ENCODE results near the gene RBPMS2.
A peak's percentile ranks its signal among the peaks of the same experiment; 100 is the strongest.

RBPMS2 gene

DNA sequence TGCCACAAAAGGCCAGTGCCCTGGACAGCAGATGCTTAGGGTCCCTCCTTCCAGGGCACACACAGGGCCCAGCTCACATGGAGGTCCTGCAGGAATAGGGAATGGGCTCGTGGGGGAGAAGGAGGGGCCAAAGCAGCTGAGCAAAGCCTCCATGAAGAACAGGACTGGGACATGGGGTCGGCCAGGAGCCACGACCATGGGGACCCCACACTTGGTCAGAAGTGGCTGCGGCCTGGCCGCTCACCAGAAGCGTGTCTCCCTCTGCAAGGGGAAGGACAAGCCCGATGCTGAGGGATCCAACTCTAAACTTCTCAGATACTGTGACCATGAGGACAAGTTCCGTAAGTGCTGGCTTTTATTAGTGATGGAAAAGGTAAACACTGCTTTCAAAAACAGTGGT, 15.3 kb downstream of the RBPMS2 start:
- Histone ChIP-seq H3K79me1 (ENCODE audit: low read depth, low read length) (peaks cover 7% of the 10 kb centered on the region), H3K27ac (replicated peaks; ENCODE audit: low read length) (no peak overlapping the region), H2BK120ac (ENCODE audit: low read depth, low read length) (no peak overlapping the region), H3K14ac (ENCODE audit: low read length) (no peak overlapping the region), H4K91ac (ENCODE audit: low read depth, low read length, poor library complexity) (no peak overlapping the region), H3K9ac (ENCODE audit: low read depth, low read length, poor library complexity) (no peak overlapping the region), H3K4me3 (ENCODE audit: low read length in 2 of 2) (no peak overlapping the region), H2BK12ac (ENCODE audit: low read length) (no peak overlapping the region), H3K27me3 (ENCODE audit: control insufficient read depth in 3 of 3, insufficient read depth in 3 of 3, low read depth in 1 of 3, low read length in 3 of 3) (no peaks in the 10 kb centered on the region), H2BK5ac (ENCODE audit: low read length) (no peak overlapping the region), H2BK15ac (ENCODE audit: low read length) (no peak overlapping the region), H4K8ac (ENCODE audit: low read depth, low read length) (no peak overlapping the region), H3K4ac (ENCODE audit: low read length) (no peak overlapping the region), H3K9me3 (replicated peaks in 1 of 2; ENCODE audit: control insufficient read depth in 2 of 2, insufficient read depth in 1 of 2, low read depth in 1 of 2, low read length in 2 of 2) (no peaks in the 10 kb centered on the region), H2AK5ac (ENCODE audit: low read depth, low read length) (no peak overlapping the region), H3K4me2 (ENCODE audit: insufficient read depth, low read length, poor library complexity, severe bottlenecking) (no peak overlapping the region), H3K18ac (ENCODE audit: low read length) (no peak overlapping the region), H2AFZ (ENCODE audit: low read length) (no peak overlapping the region), H3K36me3 (replicated peaks in 1 of 2; ENCODE audit: control insufficient read depth in 2 of 2, insufficient read depth in 2 of 2, low read length in 2 of 2) (peaks cover 0 to 14% of the 10 kb centered on the region in 2 donors), H3K4me1 (ENCODE audit: control insufficient read depth in 2 of 2, insufficient read depth in 1 of 2, low read depth in 1 of 2, low read length in 2 of 2) (no peaks in the 10 kb centered on the region), H3K23ac (ENCODE audit: low read depth, low read length, poor library complexity) (no peak overlapping the region)
- DNase-seq (ENCODE audit: low spot score) = no peak
- WGBS, 2 donors (ENCODE audit: extremely low coverage in 2 of 2, insufficient read length in 2 of 2, insufficient replicate concordance in 1 of 2) = no CpG with 5 or more reads among the region's 8 CpGs

DNA sequence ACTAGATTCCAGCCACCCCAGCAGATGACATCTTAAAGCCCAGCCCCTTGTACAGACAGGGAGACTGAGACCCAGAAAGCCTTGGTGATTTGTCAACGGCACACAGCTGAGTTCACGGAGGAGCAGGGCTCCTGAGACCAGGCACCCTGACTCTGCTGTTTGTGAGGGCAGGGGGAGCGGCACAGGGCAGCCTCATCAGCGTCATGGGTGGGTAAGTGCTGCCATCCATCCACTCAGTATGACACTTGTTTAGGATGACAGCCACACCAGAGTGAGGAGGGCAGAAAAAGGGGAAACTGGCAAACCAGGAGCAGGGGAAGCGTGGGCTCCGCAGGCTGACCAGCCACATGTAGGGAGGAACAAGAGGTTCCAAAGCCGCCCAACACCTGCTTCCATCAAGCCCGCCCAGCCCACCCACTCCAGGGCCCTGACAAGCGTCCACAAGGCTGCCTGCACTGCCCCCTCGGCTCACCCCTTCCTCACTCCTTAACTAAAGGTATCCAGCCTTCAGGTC, 19.9 kb downstream of the RBPMS2 start:
- Histone ChIP-seq H2AK5ac (ENCODE audit: low read depth, low read length) (no peak overlapping the region), H2BK120ac (ENCODE audit: low read depth, low read length) (no peak overlapping the region), H2BK15ac (ENCODE audit: low read length) (no peak overlapping the region), H3K4ac (ENCODE audit: low read length) (no peak overlapping the region), H2BK5ac (ENCODE audit: low read length) (no peak overlapping the region), H2AFZ (ENCODE audit: low read length) (no peak overlapping the region), H3K79me1 (ENCODE audit: low read depth, low read length) (peaks cover 5% of the 10 kb centered on the region), H3K4me2 (ENCODE audit: insufficient read depth, low read length, poor library complexity, severe bottlenecking) (no peak overlapping the region), H3K27me3 (ENCODE audit: control insufficient read depth in 3 of 3, insufficient read depth in 3 of 3, low read depth in 1 of 3, low read length in 3 of 3) (no peaks in the 10 kb centered on the region), H3K18ac (ENCODE audit: low read length) (peak overlapping the region; percentile 11), H3K4me3 (ENCODE audit: low read length in 2 of 2) (no peak overlapping the region), H3K14ac (ENCODE audit: low read length) (peak overlapping the region; percentile 60), H3K9me3 (replicated peaks in 1 of 2; ENCODE audit: control insufficient read depth in 2 of 2, insufficient read depth in 1 of 2, low read depth in 1 of 2, low read length in 2 of 2) (no peaks in the 10 kb centered on the region), H2BK12ac (ENCODE audit: low read length) (no peak overlapping the region), H3K36me3 (replicated peaks in 1 of 2; ENCODE audit: control insufficient read depth in 2 of 2, insufficient read depth in 2 of 2, low read length in 2 of 2) (peaks cover 0 to 21% of the 10 kb centered on the region in 2 donors), H4K8ac (ENCODE audit: low read depth, low read length) (no peak overlapping the region), H3K4me1 (ENCODE audit: control insufficient read depth in 2 of 2, insufficient read depth in 1 of 2, low read depth in 1 of 2, low read length in 2 of 2) (peaks cover 0 to 1% of the 10 kb centered on the region in 2 donors), H3K27ac (replicated peaks; ENCODE audit: low read length) (no peak overlapping the region), H3K9ac (ENCODE audit: low read depth, low read length, poor library complexity) (peak overlapping the region; percentile 30), H3K23ac (ENCODE audit: low read depth, low read length, poor library complexity) (no peak overlapping the region), H4K91ac (ENCODE audit: low read depth, low read length, poor library complexity) (no peak overlapping the region)
- no CpG with 5 or more reads among the region's 10 CpGs for WGBS, 2 donors (ENCODE audit: extremely low coverage in 2 of 2, insufficient read length in 2 of 2, insufficient replicate concordance in 1 of 2)
- no peak for DNase-seq (ENCODE audit: low spot score)

DNA sequence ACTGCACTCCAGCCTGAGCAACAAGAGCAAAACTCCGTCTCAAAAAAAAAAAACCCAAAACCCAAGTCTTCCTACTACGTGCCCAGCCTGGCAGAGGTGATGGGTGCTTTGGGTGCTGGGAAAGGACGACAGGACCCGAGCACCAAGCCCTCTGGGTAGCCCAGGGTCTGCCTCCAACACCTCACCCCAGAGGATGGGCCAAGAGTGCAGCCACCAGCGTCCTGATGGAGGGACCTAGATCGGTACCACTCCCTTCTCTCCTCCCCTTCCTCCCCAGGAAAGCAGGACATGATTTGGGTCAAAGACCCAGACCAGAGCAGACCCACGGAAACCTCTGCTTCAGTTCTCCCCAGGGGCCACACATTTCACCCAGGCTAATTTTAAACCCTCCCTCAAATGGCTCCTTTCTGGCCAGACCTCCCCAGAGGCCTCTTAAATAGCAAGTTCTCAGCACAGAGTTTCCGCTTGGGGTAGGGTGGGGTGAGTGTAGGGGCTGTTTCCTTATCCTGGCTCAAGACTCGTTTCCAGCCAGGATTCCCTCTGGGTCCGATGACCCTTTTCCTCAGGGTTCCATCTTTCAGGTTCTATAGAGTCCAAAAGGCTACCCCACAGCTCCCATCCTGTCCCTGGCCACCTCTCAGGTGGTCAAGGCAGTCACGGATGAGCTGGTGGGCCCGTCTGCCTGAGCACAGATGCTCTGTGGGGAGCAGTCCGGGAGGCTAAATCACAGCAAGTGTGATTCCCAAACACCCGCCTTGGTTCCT, 20.5 kb downstream of the RBPMS2 start:
- Histone ChIP-seq H3K4ac (ENCODE audit: low read length) (no peak overlapping the region), H3K23ac (ENCODE audit: low read depth, low read length, poor library complexity) (no peak overlapping the region), H4K8ac (ENCODE audit: low read depth, low read length) (no peak overlapping the region), H3K18ac (ENCODE audit: low read length) (peak overlapping the region; percentile 56), H4K91ac (ENCODE audit: low read depth, low read length, poor library complexity) (no peak overlapping the region), H2AFZ (ENCODE audit: low read length) (no peak overlapping the region), H2BK5ac (ENCODE audit: low read length) (no peak overlapping the region), H2BK12ac (ENCODE audit: low read length) (no peak overlapping the region), H3K4me2 (ENCODE audit: insufficient read depth, low read length, poor library complexity, severe bottlenecking) (no peak overlapping the region), H2BK120ac (ENCODE audit: low read depth, low read length) (no peak overlapping the region), H3K27me3 (ENCODE audit: control insufficient read depth in 3 of 3, insufficient read depth in 3 of 3, low read depth in 1 of 3, low read length in 3 of 3) (no peaks in the 10 kb centered on the region), H3K36me3 (replicated peaks in 1 of 2; ENCODE audit: control insufficient read depth in 2 of 2, insufficient read depth in 2 of 2, low read length in 2 of 2) (peaks cover 0 to 21% of the 10 kb centered on the region in 2 donors), H3K4me3 (ENCODE audit: low read length in 2 of 2) (no peak overlapping the region), H3K14ac (ENCODE audit: low read length) (no peak overlapping the region), H2AK5ac (ENCODE audit: low read depth, low read length) (no peak overlapping the region), H3K27ac (replicated peaks; ENCODE audit: low read length) (no peak overlapping the region), H3K9ac (ENCODE audit: low read depth, low read length, poor library complexity) (peak overlapping the region; percentile 30), H2BK15ac (ENCODE audit: low read length) (peak overlapping the region; percentile 34), H3K9me3 (replicated peaks in 1 of 2; ENCODE audit: control insufficient read depth in 2 of 2, insufficient read depth in 1 of 2, low read depth in 1 of 2, low read length in 2 of 2) (no peaks in the 10 kb centered on the region), H3K4me1 (ENCODE audit: control insufficient read depth in 2 of 2, insufficient read depth in 1 of 2, low read depth in 1 of 2, low read length in 2 of 2) (peaks cover 0 to 7% of the 10 kb centered on the region in 2 donors), H3K79me1 (ENCODE audit: low read depth, low read length) (peaks cover 5% of the 10 kb centered on the region)
- no CpG with 5 or more reads among the region's 14 CpGs for WGBS, 2 donors (ENCODE audit: extremely low coverage in 2 of 2, insufficient read length in 2 of 2, insufficient replicate concordance in 1 of 2)
- no peak for DNase-seq (ENCODE audit: low spot score)

DNA sequence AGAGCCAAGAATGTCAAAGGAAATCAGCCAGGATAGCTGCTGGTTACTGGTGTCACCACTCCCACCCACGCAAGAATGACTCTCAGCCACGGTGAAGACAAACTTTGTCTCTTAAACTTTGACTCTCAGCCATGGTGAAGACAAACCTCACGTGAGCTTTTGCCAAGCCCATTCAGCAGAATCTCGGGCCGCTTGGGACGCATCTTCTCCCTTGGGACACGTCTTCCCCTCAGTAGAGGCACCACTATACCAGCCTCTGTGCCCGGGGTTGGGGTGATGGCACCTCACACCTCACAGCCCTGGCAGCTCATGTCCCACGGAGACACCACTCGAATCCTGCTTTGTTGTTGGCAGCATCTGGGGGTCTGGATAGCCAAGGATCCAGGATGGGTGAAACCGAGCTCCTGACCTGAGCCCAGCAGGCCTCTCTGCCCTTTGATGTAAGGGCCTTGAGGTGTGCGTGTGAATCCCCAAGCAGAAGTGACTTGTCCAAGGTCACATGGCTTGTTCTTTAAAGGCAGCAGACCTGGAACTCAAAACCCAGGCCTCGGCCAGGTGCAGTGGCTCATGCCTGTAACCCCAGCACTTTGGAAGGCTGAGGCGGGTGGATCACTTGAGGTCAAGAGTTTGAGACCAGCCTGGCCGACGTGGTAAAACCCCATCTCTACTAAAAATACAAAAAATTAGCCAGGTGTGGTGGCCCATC, 21.8 kb downstream of the RBPMS2 start:
- Histone ChIP-seq H2BK12ac (ENCODE audit: low read length) (no peak overlapping the region), H2BK15ac (ENCODE audit: low read length) (no peak overlapping the region), H4K91ac (ENCODE audit: low read depth, low read length, poor library complexity) (no peak overlapping the region), H4K8ac (ENCODE audit: low read depth, low read length) (no peak overlapping the region), H3K9me3 (replicated peaks in 1 of 2; ENCODE audit: control insufficient read depth in 2 of 2, insufficient read depth in 1 of 2, low read depth in 1 of 2, low read length in 2 of 2) (no peaks in the 10 kb centered on the region), H3K27ac (replicated peaks; ENCODE audit: low read length) (no peak overlapping the region), H2AK5ac (ENCODE audit: low read depth, low read length) (no peak overlapping the region), H3K4me2 (ENCODE audit: insufficient read depth, low read length, poor library complexity, severe bottlenecking) (no peak overlapping the region), H3K14ac (ENCODE audit: low read length) (no peak overlapping the region), H3K23ac (ENCODE audit: low read depth, low read length, poor library complexity) (peak overlapping the region; percentile 13), H3K4me3 (ENCODE audit: low read length in 2 of 2) (peak overlapping the region in 1 of 2 donors; percentile 37), H3K4me1 (ENCODE audit: control insufficient read depth in 2 of 2, insufficient read depth in 1 of 2, low read depth in 1 of 2, low read length in 2 of 2) (peaks cover 0 to 10% of the 10 kb centered on the region in 2 donors), H2BK120ac (ENCODE audit: low read depth, low read length) (no peak overlapping the region), H2AFZ (ENCODE audit: low read length) (no peak overlapping the region), H3K9ac (ENCODE audit: low read depth, low read length, poor library complexity) (no peak overlapping the region), H2BK5ac (ENCODE audit: low read length) (no peak overlapping the region), H3K79me1 (ENCODE audit: low read depth, low read length) (peaks cover 5% of the 10 kb centered on the region), H3K4ac (ENCODE audit: low read length) (no peak overlapping the region), H3K27me3 (ENCODE audit: control insufficient read depth in 3 of 3, insufficient read depth in 3 of 3, low read depth in 1 of 3, low read length in 3 of 3) (no peaks in the 10 kb centered on the region), H3K18ac (ENCODE audit: low read length) (no peak overlapping the region), H3K36me3 (replicated peaks in 1 of 2; ENCODE audit: control insufficient read depth in 2 of 2, insufficient read depth in 2 of 2, low read length in 2 of 2) (peaks cover 0 to 27% of the 10 kb centered on the region in 2 donors)
- DNase-seq (ENCODE audit: low spot score) = no peak
- no CpG with 5 or more reads among the region's 16 CpGs for WGBS, 2 donors (ENCODE audit: extremely low coverage in 2 of 2, insufficient read length in 2 of 2, insufficient replicate concordance in 1 of 2)

All from neuronal stem cell (in vitro differentiated cells).